UCSD-AML1 (cell line): Measurements from ENCODE around the gene CUTA.
"Not testable (repeated sequence)": the region's sequence is repeated elsewhere in the genome, so short reads cannot be mapped to it uniquely, and the experiment has no call there.

Experiments
- DNase-seq: peaks from one replicate; lab custom pipeline; 2025; ENCODE audit not compliant: unreplicated experiment; lab: John Stamatoyannopoulos, UW

CUTA gene

GRCh38 chr6:33373960-33374910 is 43.7 kb downstream of the CUTA start:
- DNase-seq: no peak

GRCh38 chr6:33372526-33373123 is 45.3 kb downstream of the CUTA start:
- DNase-seq: no peak

GRCh38 chr6:33371901-33372300 is 46.0 kb downstream of the CUTA start:
- not testable (repeated sequence) for DNase-seq

- not testable (repeated sequence) for DNase-seq
These were observed 50.2 kb downstream of the CUTA start for GRCh38 chr6:33367715-33368025.

GRCh38 chr6:33367009-33367714 is 50.7 kb downstream of the CUTA start:
- DNase-seq: no peak
